HG03520 (cell line): ENCODE results near the gene TEPSIN.

Experiments
- ATAC-seq: cut with Tn5 transposase; IDR thresholded peaks from one replicate; pipeline ENCODE4 v1.9.1; 2021; ENCODE audit warnings: mild to moderate bottlenecking, moderate library complexity; ENCODE audit not compliant: unreplicated experiment

TEPSIN gene

GRCh38 chr17:81187586-81188490 is 51.0 kb downstream of the TEPSIN start:
- no peak for ATAC-seq

- no peak for ATAC-seq
Observed at GRCh38 chr17:81187120-81187519, 51.7 kb downstream of the TEPSIN start.

- ATAC-seq = no peak
Observed at GRCh38 chr17:81186203-81186602, 52.7 kb downstream of the TEPSIN start.

GRCh38 chr17:81184555-81184954 is 54.3 kb downstream of the TEPSIN start:
- ATAC-seq = no peak

GRCh38 chr17:81183807-81184206 is 55.0 kb downstream of the TEPSIN start:
- ATAC-seq = no peak

GRCh38 chr17:81183316-81183715 is 55.5 kb downstream of the TEPSIN start:
- ATAC-seq = no peak

GRCh38 chr17:81182596-81182995 is 56.3 kb downstream of the TEPSIN start:
- ATAC-seq = no peak

GRCh38 chr17:81181811-81182185 is 57.1 kb downstream of the TEPSIN start:
- no peak for ATAC-seq

GRCh38 chr17:81180836-81181810 is 57.7 kb downstream of the TEPSIN start:
- no peak for ATAC-seq

- no peak for ATAC-seq
Observed at GRCh38 chr17:81179861-81180260, 59.0 kb downstream of the TEPSIN start.

GRCh38 chr17:81179220-81179619 is 59.6 kb downstream of the TEPSIN start:
- ATAC-seq = no peak
